ENCODE measurements around the gene ERN1. TPM values are rescaled to one million over a fixed set of nuclear protein-coding genes. Genes with fewer than 3 reads are reported as not detected.

Gene ERN1
- total and polyA plus RNA-seq, 2 of the 13 experiments (the other 11 are each of a cell fraction or from before 2014, with no cell fraction given): 6.0 to 12.7 TPM

DNA sequence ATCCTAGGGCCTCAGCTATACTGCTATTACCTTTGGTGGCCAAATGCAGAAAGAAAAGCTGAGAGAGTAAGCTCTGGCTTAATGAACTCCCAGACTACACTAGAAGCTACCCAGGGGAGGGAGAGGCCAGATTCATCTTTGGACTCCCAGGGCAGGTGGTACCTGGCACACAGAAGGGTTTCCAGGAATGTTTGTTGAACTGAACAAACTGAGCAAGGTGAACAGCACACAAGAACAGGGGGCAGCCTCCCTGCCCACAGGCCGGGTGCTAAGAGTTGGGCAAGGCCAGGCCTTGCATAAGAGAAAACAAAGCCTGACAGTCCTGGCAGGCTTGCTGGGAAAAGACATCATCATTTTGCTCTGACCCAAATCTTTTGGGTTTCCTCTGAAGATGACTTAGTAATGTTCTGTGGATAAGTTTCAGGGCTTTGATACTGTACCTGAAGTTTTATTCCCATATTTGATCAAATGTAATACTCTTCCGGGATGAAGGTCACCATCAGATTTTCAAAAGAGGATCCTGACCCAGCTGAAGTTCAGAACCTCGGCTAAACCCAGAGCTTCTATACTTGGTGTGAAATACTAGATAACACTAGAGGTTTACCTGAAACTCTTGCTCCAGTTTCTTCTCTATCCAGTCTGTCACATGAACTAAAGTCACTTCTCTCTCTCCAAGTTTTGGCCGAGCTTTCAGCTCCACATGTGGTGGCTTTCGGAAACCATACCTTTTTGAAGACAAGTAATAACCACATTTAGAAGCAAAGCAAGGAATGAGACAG lies 20.5 kb upstream of the ERN1 start (continued):
- TF ChIP-seq, protein P1, sequence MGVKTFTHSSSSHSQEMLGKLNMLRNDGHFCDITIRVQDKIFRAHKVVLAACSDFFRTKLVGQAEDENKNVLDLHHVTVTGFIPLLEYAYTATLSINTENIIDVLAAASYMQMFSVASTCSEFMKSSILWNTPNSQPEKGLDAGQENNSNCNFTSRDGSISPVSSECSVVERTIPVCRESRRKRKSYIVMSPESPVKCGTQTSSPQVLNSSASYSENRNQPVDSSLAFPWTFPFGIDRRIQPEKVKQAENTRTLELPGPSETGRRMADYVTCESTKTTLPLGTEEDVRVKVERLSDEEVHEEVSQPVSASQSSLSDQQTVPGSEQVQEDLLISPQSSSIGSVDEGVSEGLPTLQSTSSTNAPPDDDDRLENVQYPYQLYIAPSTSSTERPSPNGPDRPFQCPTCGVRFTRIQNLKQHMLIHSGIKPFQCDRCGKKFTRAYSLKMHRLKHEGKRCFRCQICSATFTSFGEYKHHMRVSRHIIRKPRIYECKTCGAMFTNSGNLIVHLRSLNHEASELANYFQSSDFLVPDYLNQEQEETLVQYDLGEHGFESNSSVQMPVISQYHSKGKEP (CRISPR knock-in tag; IDR thresholded peaks at IDR 0.05): no peak; the same call in 1 of the 2 replicates
- TF ChIP-seq, protein P2, sequence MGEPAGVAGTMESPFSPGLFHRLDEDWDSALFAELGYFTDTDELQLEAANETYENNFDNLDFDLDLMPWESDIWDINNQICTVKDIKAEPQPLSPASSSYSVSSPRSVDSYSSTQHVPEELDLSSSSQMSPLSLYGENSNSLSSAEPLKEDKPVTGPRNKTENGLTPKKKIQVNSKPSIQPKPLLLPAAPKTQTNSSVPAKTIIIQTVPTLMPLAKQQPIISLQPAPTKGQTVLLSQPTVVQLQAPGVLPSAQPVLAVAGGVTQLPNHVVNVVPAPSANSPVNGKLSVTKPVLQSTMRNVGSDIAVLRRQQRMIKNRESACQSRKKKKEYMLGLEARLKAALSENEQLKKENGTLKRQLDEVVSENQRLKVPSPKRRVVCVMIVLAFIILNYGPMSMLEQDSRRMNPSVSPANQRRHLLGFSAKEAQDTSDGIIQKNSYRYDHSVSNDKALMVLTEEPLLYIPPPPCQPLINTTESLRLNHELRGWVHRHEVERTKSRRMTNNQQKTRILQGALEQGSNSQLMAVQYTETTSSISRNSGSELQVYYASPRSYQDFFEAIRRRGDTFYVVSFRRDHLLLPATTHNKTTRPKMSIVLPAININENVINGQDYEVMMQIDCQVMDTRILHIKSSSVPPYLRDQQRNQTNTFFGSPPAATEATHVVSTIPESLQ (CRISPR knock-in tag; conservative IDR thresholded peaks at IDR 0.05): no peak
- peak; percentile 35; the same call in 1 of the 2 replicates for TF ChIP-seq SAFB2 (CRISPR knock-in tag; IDR thresholded peaks at IDR 0.05; ENCODE audit: borderline replicate concordance, low read depth)
- TF ChIP-seq ZNF816 (CRISPR knock-in tag; IDR thresholded peaks at IDR 0.05; ENCODE audit: borderline replicate concordance): no peak; the same call in 1 of the 2 replicates
- TF ChIP-seq, protein P3, sequence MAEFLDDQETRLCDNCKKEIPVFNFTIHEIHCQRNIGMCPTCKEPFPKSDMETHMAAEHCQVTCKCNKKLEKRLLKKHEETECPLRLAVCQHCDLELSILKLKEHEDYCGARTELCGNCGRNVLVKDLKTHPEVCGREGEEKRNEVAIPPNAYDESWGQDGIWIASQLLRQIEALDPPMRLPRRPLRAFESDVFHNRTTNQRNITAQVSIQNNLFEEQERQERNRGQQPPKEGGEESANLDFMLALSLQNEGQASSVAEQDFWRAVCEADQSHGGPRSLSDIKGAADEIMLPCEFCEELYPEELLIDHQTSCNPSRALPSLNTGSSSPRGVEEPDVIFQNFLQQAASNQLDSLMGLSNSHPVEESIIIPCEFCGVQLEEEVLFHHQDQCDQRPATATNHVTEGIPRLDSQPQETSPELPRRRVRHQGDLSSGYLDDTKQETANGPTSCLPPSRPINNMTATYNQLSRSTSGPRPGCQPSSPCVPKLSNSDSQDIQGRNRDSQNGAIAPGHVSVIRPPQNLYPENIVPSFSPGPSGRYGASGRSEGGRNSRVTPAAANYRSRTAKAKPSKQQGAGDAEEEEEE (CRISPR knock-in tag; IDR thresholded peaks at IDR 0.05; ENCODE audit: borderline replicate concordance): 0 out of 2 replicates have a peak, but pooled peaks have one; percentile 82
- TF ChIP-seq ZNF446 (CRISPR knock-in tag; IDR thresholded peaks at IDR 0.05): no peak
- TF ChIP-seq NR2C2 (CRISPR knock-in tag; IDR thresholded peaks at IDR 0.05; ENCODE audit: borderline replicate concordance): peak; percentile 87
- TF ChIP-seq ZNF33A (CRISPR knock-in tag; IDR thresholded peaks at IDR 0.05; ENCODE audit: borderline replicate concordance): no peak
- no peak for TF ChIP-seq ZNF720 (CRISPR knock-in tag; IDR thresholded peaks at IDR 0.05)
- TF ChIP-seq RFX1 (IDR thresholded peaks at IDR 0.05): no peak
- TF ChIP-seq CSRNP2 (CRISPR knock-in tag; conservative IDR thresholded peaks at IDR 0.05; ENCODE audit: low read depth): no peak
- TF ChIP-seq, protein P4, sequence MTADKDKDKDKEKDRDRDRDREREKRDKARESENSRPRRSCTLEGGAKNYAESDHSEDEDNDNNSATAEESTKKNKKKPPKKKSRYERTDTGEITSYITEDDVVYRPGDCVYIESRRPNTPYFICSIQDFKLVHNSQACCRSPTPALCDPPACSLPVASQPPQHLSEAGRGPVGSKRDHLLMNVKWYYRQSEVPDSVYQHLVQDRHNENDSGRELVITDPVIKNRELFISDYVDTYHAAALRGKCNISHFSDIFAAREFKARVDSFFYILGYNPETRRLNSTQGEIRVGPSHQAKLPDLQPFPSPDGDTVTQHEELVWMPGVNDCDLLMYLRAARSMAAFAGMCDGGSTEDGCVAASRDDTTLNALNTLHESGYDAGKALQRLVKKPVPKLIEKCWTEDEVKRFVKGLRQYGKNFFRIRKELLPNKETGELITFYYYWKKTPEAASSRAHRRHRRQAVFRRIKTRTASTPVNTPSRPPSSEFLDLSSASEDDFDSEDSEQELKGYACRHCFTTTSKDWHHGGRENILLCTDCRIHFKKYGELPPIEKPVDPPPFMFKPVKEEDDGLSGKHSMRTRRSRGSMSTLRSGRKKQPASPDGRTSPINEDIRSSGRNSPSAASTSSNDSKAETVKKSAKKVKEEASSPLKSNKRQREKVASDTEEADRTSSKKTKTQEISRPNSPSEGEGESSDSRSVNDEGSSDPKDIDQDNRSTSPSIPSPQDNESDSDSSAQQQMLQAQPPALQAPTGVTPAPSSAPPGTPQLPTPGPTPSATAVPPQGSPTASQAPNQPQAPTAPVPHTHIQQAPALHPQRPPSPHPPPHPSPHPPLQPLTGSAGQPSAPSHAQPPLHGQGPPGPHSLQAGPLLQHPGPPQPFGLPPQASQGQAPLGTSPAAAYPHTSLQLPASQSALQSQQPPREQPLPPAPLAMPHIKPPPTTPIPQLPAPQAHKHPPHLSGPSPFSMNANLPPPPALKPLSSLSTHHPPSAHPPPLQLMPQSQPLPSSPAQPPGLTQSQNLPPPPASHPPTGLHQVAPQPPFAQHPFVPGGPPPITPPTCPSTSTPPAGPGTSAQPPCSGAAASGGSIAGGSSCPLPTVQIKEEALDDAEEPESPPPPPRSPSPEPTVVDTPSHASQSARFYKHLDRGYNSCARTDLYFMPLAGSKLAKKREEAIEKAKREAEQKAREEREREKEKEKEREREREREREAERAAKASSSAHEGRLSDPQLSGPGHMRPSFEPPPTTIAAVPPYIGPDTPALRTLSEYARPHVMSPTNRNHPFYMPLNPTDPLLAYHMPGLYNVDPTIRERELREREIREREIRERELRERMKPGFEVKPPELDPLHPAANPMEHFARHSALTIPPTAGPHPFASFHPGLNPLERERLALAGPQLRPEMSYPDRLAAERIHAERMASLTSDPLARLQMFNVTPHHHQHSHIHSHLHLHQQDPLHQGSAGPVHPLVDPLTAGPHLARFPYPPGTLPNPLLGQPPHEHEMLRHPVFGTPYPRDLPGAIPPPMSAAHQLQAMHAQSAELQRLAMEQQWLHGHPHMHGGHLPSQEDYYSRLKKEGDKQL (CRISPR knock-in tag; IDR thresholded peaks at IDR 0.05; ENCODE audit: low read depth): peak; percentile 91
- TF ChIP-seq, protein P5, sequence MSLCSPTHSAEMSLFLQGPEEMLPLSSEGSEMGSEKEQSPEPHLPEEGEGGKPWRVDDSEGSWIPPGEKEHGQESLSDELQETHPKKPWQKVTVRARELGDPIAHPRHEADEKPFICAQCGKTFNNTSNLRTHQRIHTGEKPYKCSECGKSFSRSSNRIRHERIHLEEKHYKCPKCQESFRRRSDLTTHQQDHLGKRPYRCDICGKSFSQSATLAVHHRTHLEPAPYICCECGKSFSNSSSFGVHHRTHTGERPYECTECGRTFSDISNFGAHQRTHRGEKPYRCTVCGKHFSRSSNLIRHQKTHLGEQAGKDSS (CRISPR knock-in tag; IDR thresholded peaks at IDR 0.05; ENCODE audit: borderline replicate concordance, low read depth): peak; percentile 92; the same call in 1 of the 2 replicates
- TF ChIP-seq RXRA (CRISPR knock-in tag; IDR thresholded peaks at IDR 0.05): peak; percentile 98

All from HepG2 (cell line).